ES-I3 (cell line): ENCODE measurements around the gene MASP1.
"Not testable (repeated sequence)": the region's sequence is repeated elsewhere in the genome, so short reads cannot be mapped to it uniquely, and the experiment has no call there.

Source experiments
- H3K36me3 ChIP-seq: 2 replicates; pipeline ENCODE4 v1.6.1; 2013; ENCODE audit warnings: mild to moderate bottlenecking, low read length, control low read depth, moderate library complexity; ENCODE audit not compliant: insufficient read depth
- H3K4me1 ChIP-seq: 2 replicates; pipeline ENCODE4 v1.6.1; 2013; ENCODE audit warnings: mild to moderate bottlenecking, control low read depth, low read length; ENCODE audit not compliant: insufficient read depth
- H3K9ac ChIP-seq: 2 replicates; pipeline ENCODE4 v1.6.1; 2013; ENCODE audit warnings: low read depth, mild to moderate bottlenecking, low read length, moderate library complexity
- H3K9me3 ChIP-seq: 2 replicates; pipeline ENCODE4 v1.6.1; 2013; ENCODE audit warnings: mild to moderate bottlenecking, low read length, moderate library complexity; ENCODE audit not compliant: control insufficient read depth, insufficient read depth

MASP1 gene

DNA sequence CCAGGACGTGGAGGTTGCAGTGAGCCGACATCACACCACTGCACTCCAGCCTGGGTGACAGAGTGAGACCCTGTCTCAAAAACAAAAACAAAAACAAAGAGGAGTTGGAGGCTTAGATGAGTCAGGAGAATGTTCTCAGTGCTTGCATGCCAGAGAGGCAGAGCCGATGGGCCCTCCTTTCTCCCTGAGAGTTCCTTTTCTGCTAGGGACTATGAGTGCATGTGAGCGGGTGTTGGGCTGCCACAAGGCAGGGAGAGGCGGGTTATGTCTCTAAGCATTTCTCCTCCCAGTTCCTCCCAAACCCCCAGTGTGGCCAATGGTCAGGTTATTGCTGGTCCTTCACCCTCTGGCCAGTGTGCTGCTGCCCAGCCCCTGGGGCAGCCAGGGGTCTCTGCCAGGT, 49.1 kb downstream of the MASP1 start:
- Histone ChIP-seq H3K9ac (no peak overlapping the region), H3K36me3 (no peaks in the 10 kb centered on the region; the same call in 1 of the 2 replicates), H3K9me3 (no peaks in the 10 kb centered on the region), H3K4me1 (no peaks in the 10 kb centered on the region)

DNA sequence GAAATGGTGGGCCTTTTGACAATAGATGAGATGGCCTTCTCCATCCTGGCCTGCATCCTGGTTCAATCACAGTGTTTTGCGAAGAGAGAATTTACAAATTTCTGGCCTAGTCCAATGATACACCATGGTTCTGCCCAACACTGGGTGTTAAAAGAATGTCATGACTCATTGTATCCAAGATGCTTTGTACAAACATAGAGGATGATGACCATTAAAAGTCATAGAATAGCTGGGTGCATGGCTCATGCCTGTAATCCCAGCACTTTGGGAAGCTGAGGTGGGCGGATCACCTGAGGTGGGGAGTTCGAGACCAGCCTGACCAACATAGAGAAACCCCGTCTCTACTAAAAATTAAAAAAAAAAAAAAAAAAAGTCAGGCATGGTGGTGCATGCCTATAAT, 52.7 kb downstream of the MASP1 start:
- H3K9me3 ChIP-seq, H3K36me3 ChIP-seq, H3K9ac ChIP-seq, H3K4me1 ChIP-seq: not testable (repeated sequence)

DNA sequence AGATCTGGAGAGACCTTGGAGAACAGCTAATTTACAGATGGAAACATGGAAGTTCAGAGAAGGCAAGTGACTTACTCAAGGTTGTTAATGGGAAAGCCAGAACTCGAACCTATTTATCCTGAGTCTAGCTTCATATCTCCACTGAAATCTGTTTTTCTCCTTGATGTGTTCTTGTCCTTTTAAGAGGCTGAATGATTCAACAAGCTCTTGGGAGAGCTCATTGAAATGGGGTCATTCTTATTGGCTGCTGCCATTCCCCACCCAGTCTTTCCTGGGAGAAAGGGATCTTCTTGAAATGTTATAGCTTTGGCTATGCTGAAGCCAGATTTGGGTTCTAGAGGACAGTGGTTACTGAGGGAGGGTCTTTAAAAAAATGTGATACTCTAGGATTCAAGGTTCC, 53.3 kb downstream of the MASP1 start:
- Histone ChIP-seq H3K4me1 (no peaks in the 10 kb centered on the region), H3K9me3 (no peaks in the 10 kb centered on the region), H3K36me3 (no peaks in the 10 kb centered on the region; the same call in 1 of the 2 replicates), H3K9ac (no peak overlapping the region)

DNA sequence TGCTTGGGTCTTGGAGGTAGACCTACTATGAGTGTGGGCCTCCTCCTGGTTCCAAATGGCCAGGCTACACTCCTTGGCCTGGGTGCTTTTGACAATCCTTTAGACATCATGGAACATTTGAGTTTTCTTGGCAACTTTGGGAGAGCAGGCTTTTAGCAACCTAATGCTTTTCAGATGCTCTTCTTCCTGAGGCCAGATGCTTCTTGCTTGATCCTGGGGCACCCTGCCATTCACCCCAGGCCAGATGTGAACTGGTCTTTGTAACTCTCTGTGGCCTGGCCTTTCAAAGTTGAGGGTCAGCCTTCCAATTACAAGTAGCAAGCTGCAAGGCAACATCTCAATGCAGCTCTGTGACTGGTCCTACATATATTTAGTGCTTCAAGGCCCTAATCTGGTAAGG, 53.8 kb downstream of the MASP1 start:
- H3K36me3 ChIP-seq, result no peaks in the 10 kb centered on the region; the same call in 1 of the 2 replicates
- H3K9ac ChIP-seq, result no peak overlapping the region
- H3K9me3 ChIP-seq, result no peaks in the 10 kb centered on the region
- no peaks in the 10 kb centered on the region for H3K4me1 ChIP-seq

DNA sequence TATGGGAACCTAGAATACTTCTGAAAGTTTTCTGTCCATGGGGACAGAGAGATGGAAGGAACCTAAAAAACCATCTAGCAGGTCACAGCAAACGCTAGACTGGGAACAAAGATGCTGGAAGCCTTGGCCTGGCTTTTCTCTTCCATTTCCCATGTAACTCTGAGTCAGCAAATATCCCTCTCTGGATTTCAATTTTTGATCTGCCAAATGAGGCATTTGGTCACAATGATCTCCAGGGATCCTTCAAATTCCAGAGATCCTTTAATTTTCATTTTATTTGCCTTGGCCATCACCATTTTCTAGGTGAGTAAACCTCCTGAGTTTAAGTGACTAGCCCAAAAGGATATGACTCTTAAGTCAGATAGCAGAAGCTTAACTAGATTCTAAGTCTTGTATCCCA, 54.6 kb downstream of the MASP1 start:
- H3K9me3 ChIP-seq, result no peaks in the 10 kb centered on the region
- H3K36me3 ChIP-seq, result no peaks in the 10 kb centered on the region; the same call in 1 of the 2 replicates
- no peaks in the 10 kb centered on the region for H3K4me1 ChIP-seq
- H3K9ac ChIP-seq, result no peak overlapping the region

DNA sequence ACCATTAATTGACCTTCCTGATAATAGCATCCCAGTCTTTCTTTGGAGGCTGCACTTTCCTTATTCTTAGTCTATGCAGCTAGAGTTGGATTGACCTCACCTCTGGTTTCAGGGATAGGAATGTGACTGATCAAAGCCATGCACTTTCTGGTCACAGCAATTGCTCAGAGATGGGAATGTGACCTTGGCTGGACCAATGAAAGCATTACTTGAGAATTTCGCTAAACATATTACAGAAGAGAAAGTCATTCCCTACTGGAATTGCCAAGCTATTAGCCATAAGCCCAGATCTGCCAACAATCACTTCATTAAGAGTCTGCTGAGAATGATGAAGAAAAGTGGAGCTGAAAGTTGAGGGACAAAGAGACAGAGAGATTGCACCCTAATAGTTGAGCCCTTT, 61.5 kb downstream of the MASP1 start:
- H3K9me3 ChIP-seq, result no peaks in the 10 kb centered on the region
- no peak overlapping the region for H3K9ac ChIP-seq
- H3K36me3 ChIP-seq, result no peaks in the 10 kb centered on the region
- no peaks in the 10 kb centered on the region for H3K4me1 ChIP-seq

DNA sequence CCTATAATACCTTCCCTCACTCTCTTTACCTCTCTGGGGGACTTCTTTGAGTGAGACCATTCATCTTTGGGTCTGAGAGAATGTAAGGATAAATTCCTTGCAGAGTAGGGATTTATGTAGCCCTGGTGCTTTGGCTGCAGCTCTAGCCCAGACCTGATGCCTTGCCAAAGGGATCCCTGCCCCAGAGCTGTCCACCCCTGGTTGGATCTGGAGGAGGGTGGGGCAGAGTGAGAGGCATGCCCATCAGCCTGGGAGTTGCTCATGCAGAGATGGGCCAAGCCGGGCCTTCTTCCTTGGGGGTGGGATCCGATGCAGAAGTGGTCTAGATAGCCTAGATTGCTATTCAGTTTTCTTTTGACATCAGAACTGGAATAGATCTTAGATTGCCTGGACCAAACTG, 62.8 kb downstream of the MASP1 start:
- H3K4me1 ChIP-seq, result no peaks in the 10 kb centered on the region
- H3K9ac ChIP-seq, result no peak overlapping the region
- H3K36me3 ChIP-seq, result no peaks in the 10 kb centered on the region
- no peaks in the 10 kb centered on the region for H3K9me3 ChIP-seq

DNA sequence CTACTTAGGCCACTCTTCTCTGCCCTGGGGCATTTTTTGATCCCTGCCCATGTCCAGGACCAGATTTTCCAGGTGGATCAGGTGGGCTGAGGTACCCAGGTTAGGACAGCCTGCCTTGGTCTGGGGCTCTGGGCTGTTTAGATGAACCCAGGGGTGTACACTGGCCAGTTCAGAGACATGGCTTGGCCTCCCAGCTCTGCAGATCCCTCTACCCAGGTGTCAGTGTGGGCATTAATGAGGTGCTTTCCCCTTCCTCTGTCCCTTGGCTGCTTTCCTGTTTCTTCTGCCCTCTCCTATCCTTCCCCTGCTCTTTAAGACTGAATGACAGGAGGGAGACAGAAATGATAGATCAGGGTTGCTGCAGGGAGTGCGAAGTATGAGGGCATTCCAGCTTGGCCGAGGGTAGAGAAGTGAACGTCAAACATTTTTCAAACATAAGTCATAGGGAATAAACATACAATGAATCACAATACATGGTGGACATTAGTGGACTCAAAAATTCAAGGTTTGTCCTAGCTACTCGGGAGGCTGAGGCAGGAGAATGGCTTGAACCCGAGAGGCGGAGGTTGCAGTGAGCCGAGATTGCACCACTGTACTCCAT, 63.8 kb downstream of the MASP1 start:
- Histone ChIP-seq H3K9ac (no peak overlapping the region), H3K4me1 (no peaks in the 10 kb centered on the region), H3K36me3 (no peaks in the 10 kb centered on the region), H3K9me3 (no peaks in the 10 kb centered on the region)

DNA sequence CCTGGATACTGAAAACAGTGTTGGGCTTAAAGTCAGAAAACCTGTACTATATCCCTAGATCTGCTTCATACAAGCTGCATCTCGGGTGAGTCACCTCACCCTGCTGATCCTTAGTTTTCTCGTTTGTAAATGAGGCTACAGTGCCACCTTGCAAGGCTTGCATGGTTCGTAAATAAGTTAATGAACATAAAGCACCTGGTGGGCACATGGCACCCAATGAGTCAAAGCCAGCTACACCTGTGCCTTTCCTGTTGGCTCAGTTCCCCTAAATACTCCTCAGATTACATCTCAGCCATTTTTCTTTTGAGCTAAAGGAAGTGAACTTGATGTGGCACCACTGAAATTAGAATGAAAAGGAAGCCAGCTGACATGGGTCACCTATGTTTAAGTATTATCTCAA, 67.7 kb downstream of the MASP1 start:
- Histone ChIP-seq H3K9me3 (no peaks in the 10 kb centered on the region), H3K9ac (no peak overlapping the region), H3K36me3 (no peaks in the 10 kb centered on the region), H3K4me1 (no peaks in the 10 kb centered on the region)

DNA sequence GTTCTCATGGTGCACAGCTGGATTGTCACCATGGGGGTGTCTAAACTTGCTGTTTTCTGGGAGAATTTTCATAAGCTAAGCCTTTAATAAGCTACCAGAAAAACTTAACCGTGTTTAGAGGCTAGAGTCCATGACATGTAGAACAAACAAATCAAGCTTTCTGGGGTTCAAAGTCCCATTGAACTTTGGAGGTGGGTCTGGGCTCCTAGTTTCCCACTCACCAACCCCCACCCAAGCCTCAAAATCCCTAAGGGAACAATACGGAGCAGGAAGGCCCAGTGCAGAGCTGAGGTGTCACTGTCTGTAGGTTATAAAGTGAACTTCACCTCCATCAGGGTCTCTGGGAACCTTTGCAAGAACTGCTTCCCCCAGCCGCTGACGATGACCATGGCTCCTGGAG, 68.7 kb downstream of the MASP1 start:
- Histone ChIP-seq H3K9ac (no peak overlapping the region), H3K9me3 (no peaks in the 10 kb centered on the region), H3K4me1 (no peaks in the 10 kb centered on the region), H3K36me3 (no peaks in the 10 kb centered on the region; the same call in 1 of the 2 replicates)

DNA sequence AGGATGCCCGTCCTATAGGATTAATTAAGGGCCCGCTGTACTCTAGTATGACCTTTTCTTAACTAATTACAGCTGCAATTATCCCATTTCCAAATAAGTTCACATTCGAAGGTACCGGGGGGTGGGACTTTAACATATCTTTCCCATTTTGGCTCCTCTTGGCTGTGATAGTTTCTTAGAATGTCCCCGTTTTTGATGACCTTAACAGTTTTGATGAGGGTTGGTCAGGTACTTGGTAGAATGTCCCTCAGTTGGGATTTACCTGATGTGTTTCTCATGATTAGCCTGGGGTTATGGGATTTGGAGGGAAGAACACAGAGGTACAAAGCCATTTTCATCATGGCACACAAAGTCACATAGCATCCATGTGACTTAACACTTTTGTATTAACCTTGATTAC, 76.1 kb downstream of the MASP1 start:
- Histone ChIP-seq H3K36me3 (no peaks in the 10 kb centered on the region; the same call in 1 of the 2 replicates), H3K4me1 (peaks cover 6% of the 10 kb centered on the region), H3K9ac (no peak overlapping the region), H3K9me3 (no peaks in the 10 kb centered on the region)

DNA sequence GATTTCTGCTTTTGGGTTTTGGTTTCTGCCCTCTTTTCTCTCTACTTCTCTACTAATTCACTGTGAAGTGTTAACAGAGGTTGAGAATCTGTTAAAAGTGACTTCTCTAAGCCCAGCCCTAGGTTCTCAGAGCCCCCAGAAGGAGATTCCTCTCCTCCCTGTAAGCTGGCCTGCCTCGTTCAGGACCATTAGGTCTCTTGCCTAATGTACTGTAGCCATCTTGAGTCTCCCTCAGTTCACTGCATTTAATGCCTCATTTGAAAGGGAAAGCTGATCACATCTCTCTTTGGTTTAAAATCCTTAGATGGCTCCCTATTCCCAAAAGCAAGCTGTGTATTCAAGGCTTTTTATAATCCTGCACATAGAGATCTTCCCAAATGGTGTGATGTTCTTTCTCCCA, 77.9 kb downstream of the MASP1 start:
- Histone ChIP-seq H3K36me3 (peaks cover 2% of the 10 kb centered on the region), H3K4me1 (peaks cover 14% of the 10 kb centered on the region), H3K9me3 (peaks cover 7% of the 10 kb centered on the region; the same call in 1 of the 2 replicates), H3K9ac (no peak overlapping the region)

DNA sequence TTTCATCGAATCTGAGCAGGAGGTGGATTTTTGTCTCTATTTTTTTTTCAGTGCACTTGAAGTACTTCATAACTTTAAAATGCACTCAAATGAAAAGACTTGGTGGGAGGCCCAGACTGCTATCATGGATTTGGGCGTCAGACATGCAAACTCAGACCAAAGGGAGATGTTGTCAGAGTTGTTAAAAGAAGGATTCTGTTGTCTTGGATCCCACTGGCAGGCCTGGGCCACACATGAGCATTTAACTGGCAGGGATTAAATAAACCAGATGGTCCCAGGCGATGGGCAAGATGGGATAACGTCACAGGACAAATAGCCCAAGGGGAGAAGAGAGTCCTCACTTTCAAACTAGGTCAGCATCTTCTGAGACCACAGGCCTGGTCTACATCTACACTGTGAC, 78.8 kb downstream of the MASP1 start:
- H3K4me1 ChIP-seq, result peaks cover 14% of the 10 kb centered on the region
- peaks cover 11% of the 10 kb centered on the region; the same call in 1 of the 2 replicates for H3K9me3 ChIP-seq
- H3K36me3 ChIP-seq, result peaks cover 4% of the 10 kb centered on the region; the same call in 1 of the 2 replicates
- H3K9ac ChIP-seq, result no peak overlapping the region

DNA sequence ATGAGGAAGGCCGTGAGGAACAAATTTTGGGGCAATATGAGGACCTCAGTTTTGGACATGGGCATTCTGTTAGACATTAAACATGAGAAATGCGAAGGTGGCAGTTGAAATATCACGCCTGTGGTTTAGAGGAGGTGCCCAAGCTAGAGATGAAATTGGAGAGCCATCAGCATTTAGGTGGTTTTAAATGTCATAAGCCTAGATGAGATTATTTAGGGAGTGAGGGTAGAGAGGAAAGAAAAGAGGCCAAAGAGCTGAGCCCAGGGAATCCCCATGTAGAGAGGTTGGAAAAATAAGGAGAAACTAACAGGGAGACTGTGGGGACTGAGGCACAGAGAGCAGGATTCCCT, 79.4 kb downstream of the MASP1 start:
- peaks cover 4% of the 10 kb centered on the region; the same call in 1 of the 2 replicates for H3K36me3 ChIP-seq
- peaks cover 16% of the 10 kb centered on the region; the same call in 1 of the 2 replicates for H3K9me3 ChIP-seq
- peaks cover 14% of the 10 kb centered on the region for H3K4me1 ChIP-seq
- H3K9ac ChIP-seq, result no peak overlapping the region

DNA sequence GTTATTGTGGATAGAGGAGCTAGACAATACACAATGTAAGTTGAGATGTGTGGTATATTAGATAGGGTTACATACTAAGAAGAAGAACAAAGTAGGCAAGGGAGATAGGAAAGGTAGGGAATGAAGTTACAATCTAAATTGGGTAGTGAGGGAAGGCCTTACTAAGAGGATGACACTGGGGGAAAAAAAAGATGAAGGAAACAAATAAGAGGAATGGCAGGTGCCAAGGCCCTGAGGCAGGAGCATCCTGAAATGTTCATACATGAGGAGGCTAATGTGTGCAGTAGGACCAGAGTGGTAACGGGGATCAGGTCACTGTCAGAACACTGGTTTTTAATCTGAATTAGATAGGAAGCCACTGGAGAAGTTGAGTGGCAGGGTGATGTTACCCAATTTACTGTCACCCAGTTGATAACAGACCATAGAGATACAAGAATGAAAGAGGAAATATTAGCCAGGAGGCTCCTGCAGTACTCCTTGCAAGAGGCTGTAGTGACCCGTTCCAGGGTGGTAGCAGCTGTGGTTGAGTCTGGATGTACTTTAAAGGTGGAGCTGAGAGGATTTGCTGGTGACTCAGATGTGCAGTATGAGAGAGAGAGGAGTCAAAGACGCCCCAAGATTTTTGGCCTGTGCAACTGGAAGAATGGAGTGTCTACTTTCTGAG, 79.9 kb downstream of the MASP1 start:
- H3K36me3 ChIP-seq, result peaks cover 4% of the 10 kb centered on the region; the same call in 1 of the 2 replicates
- peaks cover 20% of the 10 kb centered on the region for H3K9me3 ChIP-seq
- H3K4me1 ChIP-seq, result peaks cover 14% of the 10 kb centered on the region
- H3K9ac ChIP-seq, result no peak overlapping the region
